Epithelial cell of esophagus (primary cell): ENCODE measurements around the gene ATP2C1.

Experiments
- DNase-seq: peaks from one replicate; pipeline ENCODE4 v3.0.0; 2010; ENCODE audit warnings: low read depth
- H3K4me3 ChIP-seq: 2 replicates; pipeline ENCODE4 v1.5.1; 2011; ENCODE audit warnings: mild to moderate bottlenecking, low read length, control low read depth
- TF ChIP-seq, protein P1 (sequence below): IDR thresholded peaks from 2 replicates; pipeline ENCODE4 v1.5.1; 2011; ENCODE audit warnings: low read depth, mild to moderate bottlenecking, low read length, control low read depth, inconsistent platforms; ENCODE audit not compliant: insufficient read depth; ENCODE audit errors: missing control alignments

The ATP2C1 gene

DNA sequence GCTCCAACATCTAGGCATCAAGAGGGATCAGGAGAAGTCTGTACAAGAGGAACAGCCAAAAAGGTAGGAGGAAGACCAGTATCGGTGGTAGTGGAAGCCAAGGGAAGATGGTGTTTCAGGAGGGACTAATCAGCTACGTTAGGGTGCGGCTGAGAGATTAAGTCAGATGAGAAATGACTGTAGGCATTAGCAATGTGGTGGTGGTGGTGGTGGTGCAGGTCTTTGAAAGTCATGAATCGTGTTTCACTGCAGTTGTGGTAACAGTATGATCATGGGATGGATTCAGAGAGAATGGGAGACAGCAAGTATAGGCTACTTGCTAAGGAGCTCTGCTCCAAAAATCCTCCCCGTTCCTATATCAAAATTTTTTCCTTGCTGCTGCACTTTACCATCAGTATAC is 97.2 kb downstream of the ATP2C1 start:
- H3K4me3 ChIP-seq = no peak overlapping the region
- no peak for DNase-seq
- TF ChIP-seq, protein P1, sequence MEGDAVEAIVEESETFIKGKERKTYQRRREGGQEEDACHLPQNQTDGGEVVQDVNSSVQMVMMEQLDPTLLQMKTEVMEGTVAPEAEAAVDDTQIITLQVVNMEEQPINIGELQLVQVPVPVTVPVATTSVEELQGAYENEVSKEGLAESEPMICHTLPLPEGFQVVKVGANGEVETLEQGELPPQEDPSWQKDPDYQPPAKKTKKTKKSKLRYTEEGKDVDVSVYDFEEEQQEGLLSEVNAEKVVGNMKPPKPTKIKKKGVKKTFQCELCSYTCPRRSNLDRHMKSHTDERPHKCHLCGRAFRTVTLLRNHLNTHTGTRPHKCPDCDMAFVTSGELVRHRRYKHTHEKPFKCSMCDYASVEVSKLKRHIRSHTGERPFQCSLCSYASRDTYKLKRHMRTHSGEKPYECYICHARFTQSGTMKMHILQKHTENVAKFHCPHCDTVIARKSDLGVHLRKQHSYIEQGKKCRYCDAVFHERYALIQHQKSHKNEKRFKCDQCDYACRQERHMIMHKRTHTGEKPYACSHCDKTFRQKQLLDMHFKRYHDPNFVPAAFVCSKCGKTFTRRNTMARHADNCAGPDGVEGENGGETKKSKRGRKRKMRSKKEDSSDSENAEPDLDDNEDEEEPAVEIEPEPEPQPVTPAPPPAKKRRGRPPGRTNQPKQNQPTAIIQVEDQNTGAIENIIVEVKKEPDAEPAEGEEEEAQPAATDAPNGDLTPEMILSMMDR = no peak

DNA sequence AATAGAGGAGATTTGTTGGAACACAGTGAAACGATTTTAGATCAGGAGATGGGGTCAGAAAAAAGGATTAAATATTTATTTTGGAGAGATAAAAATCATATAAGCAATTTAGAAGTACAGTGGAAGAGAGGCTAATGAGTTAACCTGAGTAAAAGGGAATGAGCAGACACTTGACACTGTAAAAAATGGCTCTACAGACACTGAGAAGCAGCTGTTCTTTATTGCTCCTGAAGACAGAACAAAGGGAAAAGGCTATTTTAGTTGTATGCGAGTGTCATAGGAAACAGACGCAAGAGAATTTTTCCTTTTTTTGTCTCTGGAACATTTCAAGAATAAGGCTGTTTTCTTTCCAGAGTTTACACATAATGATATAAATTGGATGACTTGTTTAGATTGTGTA is 98.5 kb downstream of the ATP2C1 start:
- no peak for DNase-seq
- H3K4me3 ChIP-seq = no peak overlapping the region
- TF ChIP-seq, protein P1 = no peak

DNA sequence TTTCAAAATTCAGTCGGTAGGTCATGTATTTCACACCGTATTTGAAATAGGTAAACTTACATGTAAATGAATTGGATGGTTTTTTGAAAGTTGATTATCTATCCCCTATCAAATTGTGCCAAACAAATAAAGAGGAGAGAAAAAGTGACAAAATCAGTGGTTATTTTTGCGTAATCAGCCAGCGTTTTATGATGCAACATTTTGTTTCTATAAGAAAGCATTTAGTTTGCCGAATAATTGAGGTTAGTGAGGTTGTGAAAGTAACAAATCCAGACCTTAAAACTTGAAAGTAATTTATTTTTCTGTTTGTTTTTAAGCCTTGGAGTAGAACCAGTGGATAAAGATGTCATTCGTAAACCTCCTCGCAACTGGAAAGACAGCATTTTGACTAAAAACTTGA is 103.4 kb downstream of the ATP2C1 start:
- TF ChIP-seq, protein P1 = no peak
- no peak overlapping the region for H3K4me3 ChIP-seq
- no peak for DNase-seq

DNA sequence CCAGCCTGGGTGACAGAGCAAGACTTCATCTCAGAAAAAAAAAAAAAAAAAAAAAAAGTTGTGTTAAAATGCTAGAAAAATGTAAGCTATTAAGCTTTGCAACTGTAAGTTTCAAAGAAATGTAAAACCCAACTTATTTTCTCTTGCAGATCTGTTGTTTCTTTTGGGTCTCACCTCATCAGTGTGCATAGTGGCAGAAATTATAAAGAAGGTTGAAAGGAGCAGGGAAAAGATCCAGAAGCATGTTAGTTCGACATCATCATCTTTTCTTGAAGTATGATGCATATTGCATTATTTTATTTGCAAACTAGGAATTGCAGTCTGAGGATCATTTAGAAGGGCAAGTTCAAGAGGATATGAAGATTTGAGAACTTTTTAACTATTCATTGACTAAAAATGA is 107.2 kb downstream of the ATP2C1 start:
- TF ChIP-seq, protein P1 = no peak
- no peak for DNase-seq
- no peak overlapping the region for H3K4me3 ChIP-seq

DNA sequence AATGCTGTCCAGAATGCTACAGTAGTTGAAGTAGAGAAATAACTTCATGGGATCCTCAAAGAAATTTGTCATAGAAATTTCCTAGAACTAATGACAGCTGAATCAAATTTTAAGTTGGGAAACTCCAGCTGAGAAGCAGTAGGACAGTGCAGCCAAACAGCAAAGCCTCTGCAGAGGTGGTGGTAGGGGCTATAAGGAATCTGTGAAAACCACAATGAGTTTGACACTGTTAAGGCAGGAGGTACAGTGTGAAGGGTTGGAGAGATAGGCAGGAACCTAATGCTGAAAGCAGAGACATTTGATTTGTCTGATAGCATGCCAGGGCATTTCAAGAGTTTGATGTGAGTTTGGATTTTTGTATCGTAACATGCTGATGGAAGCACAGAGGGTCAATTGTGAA is 110.7 kb downstream of the ATP2C1 start:
- TF ChIP-seq, protein P1 = no peak
- no peak for DNase-seq
- H3K4me3 ChIP-seq = no peak overlapping the region

DNA sequence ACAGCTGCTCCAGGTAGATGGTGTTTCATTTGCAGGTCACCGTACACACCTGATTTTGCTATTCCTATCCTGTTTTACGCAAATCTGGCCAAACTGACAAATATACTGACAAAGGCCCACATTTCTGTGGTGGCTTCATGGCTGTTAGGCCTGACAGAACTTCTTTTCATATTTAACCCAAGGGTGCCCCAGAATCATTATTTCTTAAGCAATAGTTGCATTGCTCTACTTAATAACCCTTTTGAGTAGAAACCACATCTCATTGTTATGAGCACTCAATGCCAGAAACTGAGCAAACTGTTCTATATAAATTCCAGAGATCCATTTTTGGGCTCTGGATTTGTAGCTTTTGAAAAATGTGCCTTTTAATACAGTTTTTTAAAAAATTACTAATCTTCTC is 113.4 kb downstream of the ATP2C1 start:
- H3K4me3 ChIP-seq = no peak overlapping the region
- DNase-seq = no peak
- TF ChIP-seq, protein P1 = no peak

DNA sequence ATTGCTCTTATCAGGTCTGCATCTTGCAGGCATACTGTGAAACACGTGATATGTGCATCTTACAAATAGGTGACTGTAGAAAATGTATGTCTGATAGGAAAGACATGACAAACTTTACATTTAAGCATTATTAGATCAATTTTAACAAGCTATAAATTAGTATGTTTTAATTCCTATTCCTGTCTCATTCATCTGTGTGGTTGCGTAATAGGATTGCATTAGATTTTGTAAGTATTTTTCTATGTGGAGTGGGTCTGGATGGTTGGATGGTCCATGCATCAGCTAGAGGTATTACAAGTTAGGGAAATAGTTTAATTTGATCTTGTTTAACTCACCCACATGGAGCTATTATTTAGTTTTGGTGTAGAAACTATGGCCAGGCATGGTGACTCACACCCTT is 113.9 kb downstream of the ATP2C1 start:
- TF ChIP-seq, protein P1 = no peak
- no peak overlapping the region for H3K4me3 ChIP-seq
- peak; percentile 17 for DNase-seq
